OCI-LY3 (cell line): ENCODE data around the gene BRINP2.

Experiments
- H2AFZ ChIP-seq: fragments of 200-600, 300-600 bp; shearing (Covaris generic); 2 replicates; pipeline ENCODE4 v1.6.0; 2014; ENCODE audit warnings: antibody characterized with exemption, low read depth, low read length
- H3K27ac ChIP-seq: fragments of 200-600, 300-600 bp; sonication (generic); 2 replicates; pipeline ENCODE4 v1.5.1; 2014; ENCODE audit warnings: mild to moderate bottlenecking, low read length, moderate library complexity, mixed read lengths
- H3K27me3 ChIP-seq: fragments of 200-600, 300-600 bp; sonication (generic); 2 replicates; pipeline ENCODE4 v1.6.1; 2014; ENCODE audit warnings: low read depth, low read length, mixed read lengths
- H3K36me3 ChIP-seq: fragments of 200-600, 300-600 bp; sonication (generic); replicated peaks from 2 replicates; pipeline ENCODE3; 2014; ENCODE audit warnings: low read depth, low read length, mixed read lengths
- H3K4me1 ChIP-seq: fragments of 300-600, 200-600 bp; sonication (generic); 2 replicates; pipeline ENCODE4 v1.6.1; 2014; ENCODE audit warnings: low read length, mixed read lengths
- H3K4me2 ChIP-seq: fragments of 200-600, 300-600 bp; sonication (generic); 2 replicates; pipeline ENCODE4 v1.6.1; 2014; ENCODE audit warnings: low read length, mixed read lengths
- H3K4me3 ChIP-seq: fragments of 300-600, 200-600 bp; sonication (generic); 2 replicates; pipeline ENCODE4 v1.5.1; 2014; ENCODE audit warnings: antibody characterized with exemption, mild to moderate bottlenecking, low read length, moderate library complexity
- H3K79me2 ChIP-seq: fragments of 300-600, 200-600 bp; shearing (Covaris generic); 2 replicates; pipeline ENCODE4 v1.6.1; 2014; ENCODE audit warnings: mild to moderate bottlenecking, low read length, mixed read lengths
- H3K9ac ChIP-seq: fragments of 300-600, 200-600 bp; shearing (Covaris generic); 2 replicates; pipeline ENCODE4 v1.6.0; 2014; ENCODE audit warnings: mild to moderate bottlenecking, low read length, moderate library complexity
- H3K9me3 ChIP-seq: fragments of 200-600, 300-600 bp; shearing (Covaris generic); 2 replicates; pipeline ENCODE4 v1.6.1; 2014; ENCODE audit warnings: low read length, mixed read lengths; ENCODE audit not compliant: insufficient read depth
- H4K20me1 ChIP-seq: fragments of 200-600, 300-600 bp; sonication (generic); 2 replicates; pipeline ENCODE4 v1.6.1; 2016; ENCODE audit warnings: low read length, mixed read lengths; ENCODE audit not compliant: insufficient read depth
- EZH2phosphoT487 ChIP-seq: fragments of 200-600 bp; shearing (Covaris generic); IDR thresholded peaks from 2 replicates; pipeline ENCODE4 v1.6.1; 2018; ENCODE audit warnings: antibody characterized with exemption, mixed run types, low read depth
- TF ChIP-seq, protein P1 (sequence below): fragments of 200-600, 300-600 bp; sonication (generic); IDR thresholded peaks from 2 replicates; pipeline ENCODE4 v1.5.1; 2014; ENCODE audit warnings: antibody characterized with exemption, low read length, low read depth

The BRINP2 gene

GRCh38 chr1:177230228-177231016, 59.7 kb downstream of the BRINP2 start:
- Histone ChIP-seq H3K9me3 (no peaks in the 10 kb centered on the region), H2AFZ (no peak overlapping the region), H3K4me3 (no peak overlapping the region), H3K79me2 (no peaks in the 10 kb centered on the region), H3K4me1 (no peaks in the 10 kb centered on the region), H3K27ac (no peak overlapping the region), H3K9ac (no peak overlapping the region), H3K27me3 (peaks cover 19% of the 10 kb centered on the region; the same call in 1 of the 2 replicates), H3K4me2 (no peak overlapping the region), H4K20me1 (no peaks in the 10 kb centered on the region), H3K36me3 (no peaks in the 10 kb centered on the region)
- no peak for TF ChIP-seq EZH2phosphoT487
- TF ChIP-seq, protein P1, sequence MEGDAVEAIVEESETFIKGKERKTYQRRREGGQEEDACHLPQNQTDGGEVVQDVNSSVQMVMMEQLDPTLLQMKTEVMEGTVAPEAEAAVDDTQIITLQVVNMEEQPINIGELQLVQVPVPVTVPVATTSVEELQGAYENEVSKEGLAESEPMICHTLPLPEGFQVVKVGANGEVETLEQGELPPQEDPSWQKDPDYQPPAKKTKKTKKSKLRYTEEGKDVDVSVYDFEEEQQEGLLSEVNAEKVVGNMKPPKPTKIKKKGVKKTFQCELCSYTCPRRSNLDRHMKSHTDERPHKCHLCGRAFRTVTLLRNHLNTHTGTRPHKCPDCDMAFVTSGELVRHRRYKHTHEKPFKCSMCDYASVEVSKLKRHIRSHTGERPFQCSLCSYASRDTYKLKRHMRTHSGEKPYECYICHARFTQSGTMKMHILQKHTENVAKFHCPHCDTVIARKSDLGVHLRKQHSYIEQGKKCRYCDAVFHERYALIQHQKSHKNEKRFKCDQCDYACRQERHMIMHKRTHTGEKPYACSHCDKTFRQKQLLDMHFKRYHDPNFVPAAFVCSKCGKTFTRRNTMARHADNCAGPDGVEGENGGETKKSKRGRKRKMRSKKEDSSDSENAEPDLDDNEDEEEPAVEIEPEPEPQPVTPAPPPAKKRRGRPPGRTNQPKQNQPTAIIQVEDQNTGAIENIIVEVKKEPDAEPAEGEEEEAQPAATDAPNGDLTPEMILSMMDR, result no peak

DNA sequence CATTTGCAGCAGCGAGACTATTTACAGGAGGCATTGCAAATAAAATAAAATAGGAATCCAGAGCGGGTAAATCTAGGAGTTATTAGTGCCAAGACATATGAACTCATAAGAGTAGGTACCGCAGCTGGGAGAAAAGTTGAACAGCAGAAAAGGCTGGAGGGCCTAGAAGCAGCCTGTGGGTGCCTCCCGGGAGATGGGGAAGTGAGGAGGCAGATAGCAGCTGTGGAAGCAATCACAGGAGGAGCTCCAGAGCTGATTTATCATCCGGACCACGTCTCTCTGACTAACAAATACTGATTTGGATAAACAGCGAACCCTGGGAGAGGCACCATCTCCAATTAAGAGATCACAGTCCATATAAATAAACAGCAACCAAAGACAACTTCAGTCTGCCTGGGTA, 64.6 kb downstream of the BRINP2 start:
- Histone ChIP-seq H3K27me3 (peaks cover 19% of the 10 kb centered on the region), H3K79me2 (no peaks in the 10 kb centered on the region), H4K20me1 (no peaks in the 10 kb centered on the region), H3K36me3 (no peaks in the 10 kb centered on the region), H3K27ac (no peak overlapping the region), H3K4me2 (no peak overlapping the region), H3K9me3 (no peaks in the 10 kb centered on the region), H3K9ac (no peak overlapping the region), H2AFZ (no peak overlapping the region), H3K4me3 (no peak overlapping the region), H3K4me1 (no peaks in the 10 kb centered on the region)
- TF ChIP-seq, protein P1, result no peak
- no peak for TF ChIP-seq EZH2phosphoT487

DNA sequence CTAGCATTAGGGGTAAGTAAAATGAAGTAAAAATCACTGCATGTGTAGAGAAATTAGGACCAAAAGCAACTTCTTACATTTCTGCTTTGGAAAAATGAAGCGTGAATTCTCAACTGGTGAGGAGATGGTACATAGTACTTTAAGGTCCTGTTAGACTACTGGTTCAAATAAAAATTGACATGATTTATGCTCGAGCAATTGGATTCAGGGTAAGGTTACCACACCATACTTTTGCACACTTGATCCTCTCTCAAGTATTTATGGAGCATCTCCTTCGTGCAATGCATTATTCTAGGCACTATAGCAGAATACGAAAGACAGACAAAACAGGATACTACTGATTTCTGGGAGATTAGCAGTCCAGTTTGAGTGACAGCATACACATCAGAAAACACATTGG, 66.2 kb downstream of the BRINP2 start:
- no peaks in the 10 kb centered on the region for H3K36me3 ChIP-seq
- no peak overlapping the region for H3K27ac ChIP-seq
- H2AFZ ChIP-seq, result no peak overlapping the region
- no peaks in the 10 kb centered on the region for H3K4me1 ChIP-seq
- no peak overlapping the region for H3K9ac ChIP-seq
- no peaks in the 10 kb centered on the region for H4K20me1 ChIP-seq
- peaks cover 19% of the 10 kb centered on the region for H3K27me3 ChIP-seq
- no peak overlapping the region for H3K4me3 ChIP-seq
- no peaks in the 10 kb centered on the region for H3K79me2 ChIP-seq
- no peak overlapping the region for H3K4me2 ChIP-seq
- TF ChIP-seq, protein P1, result no peak
- TF ChIP-seq EZH2phosphoT487, result no peak
- H3K9me3 ChIP-seq, result no peaks in the 10 kb centered on the region

GRCh38 chr1:177238967-177239366, 68.2 kb downstream of the BRINP2 start:
- no peaks in the 10 kb centered on the region for H3K9me3 ChIP-seq
- H3K4me2 ChIP-seq, result no peak overlapping the region
- H3K79me2 ChIP-seq, result no peaks in the 10 kb centered on the region
- H2AFZ ChIP-seq, result no peak overlapping the region
- H3K4me1 ChIP-seq, result no peaks in the 10 kb centered on the region
- H4K20me1 ChIP-seq, result no peaks in the 10 kb centered on the region
- no peaks in the 10 kb centered on the region for H3K36me3 ChIP-seq
- TF ChIP-seq EZH2phosphoT487, result no peak
- TF ChIP-seq, protein P1, result no peak
- no peak overlapping the region for H3K9ac ChIP-seq
- peaks cover 6% of the 10 kb centered on the region for H3K27me3 ChIP-seq
- H3K27ac ChIP-seq, result no peak overlapping the region
- H3K4me3 ChIP-seq, result no peak overlapping the region
